Trophoblast cell (in vitro differentiated cells and primary cell): ENCODE measurements around the gene CIB4. TPM values are rescaled to one million over a fixed set of nuclear protein-coding genes. Genes with fewer than 3 reads are reported as not detected.

ENCODE experiments used
- DNase-seq, 2 donors: peaks; one replicate each; pipeline ENCODE4 v3.0.0-alpha.2; 2016
- H2AFZ ChIP-seq: 2 replicates; pipeline ENCODE4 v1.6.1; 2013; ENCODE audit warnings: low read length, moderate library complexity, mild to moderate bottlenecking; ENCODE audit not compliant: insufficient read depth, poor library complexity
- H2AK5ac ChIP-seq: 2 replicates; pipeline ENCODE4 v1.6.1; 2013; ENCODE audit warnings: mild to moderate bottlenecking, low read length
- H2BK120ac ChIP-seq: 2 replicates; pipeline ENCODE4 v1.6.1; 2013; ENCODE audit warnings: low read length, mild to moderate bottlenecking, moderate library complexity; ENCODE audit not compliant: insufficient read depth, poor library complexity
- H2BK12ac ChIP-seq: 2 replicates; pipeline ENCODE4 v1.6.1; 2013; ENCODE audit warnings: mild to moderate bottlenecking, low read length, moderate library complexity
- H2BK5ac ChIP-seq: 2 replicates; pipeline ENCODE4 v1.6.1; 2013; ENCODE audit warnings: low read length, low read depth, moderate library complexity, mild to moderate bottlenecking; ENCODE audit not compliant: poor library complexity
- H3K14ac ChIP-seq: 2 replicates; pipeline ENCODE4 v1.6.1; 2013; ENCODE audit warnings: mild to moderate bottlenecking, low read length
- H3K18ac ChIP-seq: 2 replicates; pipeline ENCODE4 v1.6.1; 2013; ENCODE audit warnings: mild to moderate bottlenecking, low read length
- H3K23ac ChIP-seq: 2 replicates; pipeline ENCODE4 v1.6.1; 2013; ENCODE audit warnings: low read length
- H3K27ac ChIP-seq: 2 replicates; pipeline ENCODE4 v1.5.1; 2013; ENCODE audit warnings: low read depth, mild to moderate bottlenecking, inconsistent platforms, low read length, moderate library complexity
- H3K27me3 ChIP-seq: 2 replicates; pipeline ENCODE4 v1.6.1; 2013; ENCODE audit warnings: inconsistent platforms, mild to moderate bottlenecking, low read length, moderate library complexity; ENCODE audit not compliant: insufficient read depth
- H3K36me3 ChIP-seq, 2 experiments: 1 replicate in 1 of 2; 2 replicates in 1 of 2; pipeline ENCODE4 v1.6.1; 2013; ENCODE audit warnings: low read length in 2 of 2, mild to moderate bottlenecking in 2 of 2, moderate library complexity in 1 of 2; ENCODE audit not compliant: insufficient read depth in 2 of 2, control insufficient read depth in 1 of 2
- H3K4ac ChIP-seq: 2 replicates; pipeline ENCODE4 v1.6.1; 2013; ENCODE audit warnings: low read depth, mild to moderate bottlenecking, low read length, moderate library complexity
- H3K4me1 ChIP-seq, 2 experiments: 1 replicate in 1 of 2; 2 replicates in 1 of 2; pipeline ENCODE4 v1.6.1; 2013; ENCODE audit warnings: low read length in 2 of 2, mild to moderate bottlenecking in 2 of 2, moderate library complexity in 1 of 2; ENCODE audit not compliant: insufficient read depth in 2 of 2, control insufficient read depth in 1 of 2
- H3K4me2 ChIP-seq: 2 replicates; pipeline ENCODE4 v1.6.1; 2013; ENCODE audit warnings: inconsistent platforms, mild to moderate bottlenecking, low read length, moderate library complexity
- H3K4me3 ChIP-seq: 2 replicates; pipeline ENCODE4 v1.5.1; 2013; ENCODE audit warnings: mild to moderate bottlenecking, low read depth, low read length, inconsistent platforms
- H3K79me1 ChIP-seq: one replicate; pipeline ENCODE4 v1.6.1; 2013; ENCODE audit warnings: low read length
- H3K79me2 ChIP-seq: 2 replicates; pipeline ENCODE4 v1.6.1; 2013; ENCODE audit warnings: low read length, mild to moderate bottlenecking; ENCODE audit not compliant: control insufficient read depth, insufficient read depth, poor library complexity
- H3K9ac ChIP-seq: 2 replicates; pipeline ENCODE4 v1.6.1; 2013; ENCODE audit warnings: mild to moderate bottlenecking, low read length
- H3K9me3 ChIP-seq: 2 replicates; pipeline ENCODE4 v1.6.1; 2013; ENCODE audit warnings: low read depth, mild to moderate bottlenecking, control low read depth, inconsistent platforms, low read length; ENCODE audit not compliant: insufficient read depth
- H4K12ac ChIP-seq: 2 replicates; pipeline ENCODE4 v1.6.1; 2013; ENCODE audit warnings: low read depth, mild to moderate bottlenecking, low read length, moderate library complexity
- H4K8ac ChIP-seq: 2 replicates; pipeline ENCODE4 v1.6.1; 2013; ENCODE audit warnings: low read depth, mild to moderate bottlenecking, low read length, moderate library complexity
- H4K91ac ChIP-seq: one replicate; pipeline ENCODE4 v1.6.1; 2013; ENCODE audit warnings: low read depth, mild to moderate bottlenecking, low read length, moderate library complexity
- WGBS: extraction: QIAGEN DNeasy Blood & Tissue Kit; methylation state at CpG from one replicate; pipeline ENCODE4 v1.1.7; 2013; ENCODE audit warnings: missing lambda C conversion rate; ENCODE audit not compliant: insufficient read length, insufficient coverage; ENCODE audit errors: extremely low coverage; 5-methylcytosine and 5-hydroxymethylcytosine counted together
- polyA plus RNA-seq: library from polyadenylated mRNA; stranded (reverse); fragments of 200-250 nt; gene quantifications from 2 replicates; pipeline ENCODE4 v1.2.3, GENCODE V29; 2013

Gene CIB4
- polyA plus RNA-seq = 0.07 and 0.14 TPM in 2 replicates

DNA sequence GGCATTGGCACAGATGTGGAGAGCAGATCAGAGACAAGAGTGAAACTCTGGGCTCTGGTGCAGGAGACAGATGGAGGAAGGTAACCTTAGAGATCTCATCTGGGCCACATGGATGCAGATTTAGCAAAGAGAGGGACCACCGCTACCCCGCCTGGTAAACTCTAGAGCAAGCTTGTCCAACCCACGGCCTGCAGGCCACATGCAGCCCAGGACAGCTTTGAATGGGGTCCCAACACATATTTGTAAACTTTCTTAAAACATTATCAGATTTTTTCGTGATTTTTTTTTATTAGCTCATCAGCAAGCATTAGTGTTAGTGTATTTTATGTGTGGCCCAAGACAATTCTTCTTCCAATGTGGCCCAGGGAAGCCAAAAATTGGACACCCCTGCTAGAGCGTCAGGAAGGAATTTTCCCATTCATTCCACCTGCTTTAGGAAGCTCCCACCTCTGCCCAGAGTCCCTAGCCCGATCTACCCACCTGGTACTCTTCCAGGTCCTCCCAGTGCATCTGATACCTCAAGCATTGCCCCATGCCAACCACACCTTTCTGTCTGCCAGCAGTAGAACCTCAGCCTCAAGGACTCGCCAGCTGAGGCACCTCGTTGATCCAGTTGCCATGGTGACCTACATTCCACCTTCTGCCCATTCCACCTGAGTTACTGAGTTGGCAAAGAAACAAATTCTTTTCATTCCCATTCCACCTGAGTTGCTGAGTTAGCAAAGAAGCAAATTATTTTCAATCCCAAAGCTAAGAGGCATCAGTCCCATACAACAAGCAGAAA, at the start of gene CIB4:
Gene CIB4, minus strand, starts transcription at position 586 of the 784 bp plus-strand sequence. Its CDS starts 52 bp downstream, at position 534.
- Histone ChIP-seq H3K9ac (no peak within 1 kb of the TSS), H4K12ac (no peak within 1 kb of the TSS), H2AFZ (no peak within 1 kb of the TSS), H2BK12ac (peak within 1 kb of the TSS; percentile 6), H2AK5ac (no peak within 1 kb of the TSS), H3K36me3 (no peaks in the 10 kb centered on the region), H3K4me3 (no peak within 1 kb of the TSS), H3K27me3 (no peaks in the 10 kb centered on the region), H3K27ac (no peak within 1 kb of the TSS), H3K18ac (no peak within 1 kb of the TSS), H2BK120ac (no peak within 1 kb of the TSS), H3K79me2 (no peaks in the 10 kb centered on the region), H4K91ac (no peak within 1 kb of the TSS), H4K8ac (no peak within 1 kb of the TSS), H3K14ac (no peak within 1 kb of the TSS), H3K4me2 (peak within 1 kb of the TSS; percentile 4), H3K9me3 (no peaks in the 10 kb centered on the region), H2BK5ac (no peak within 1 kb of the TSS), H3K4ac (no peak within 1 kb of the TSS), H3K79me1 (no peaks in the 10 kb centered on the region), H3K4me1 (peaks cover 7 to 11% of the 10 kb centered on the region in 2 experiments), H3K23ac (no peak within 1 kb of the TSS)
- peak; percentile 7 to 66 for DNase-seq
- WGBS = no CpG with 5 or more reads among the region's 8 CpGs

GRCh38 chr2:26687801-26688200, 46.6 kb upstream of the CIB4 start:
- no peak overlapping the region for H2BK12ac ChIP-seq
- no peak overlapping the region for H2BK120ac ChIP-seq
- no peak overlapping the region for H4K12ac ChIP-seq
- H3K4me2 ChIP-seq = no peak overlapping the region
- no peak overlapping the region for H2AK5ac ChIP-seq
- H3K4me3 ChIP-seq = no peak overlapping the region
- no peaks in the 10 kb centered on the region for H3K36me3 ChIP-seq
- H4K8ac ChIP-seq = no peak overlapping the region
- peaks cover 6% of the 10 kb centered on the region in 2 experiments for H3K4me1 ChIP-seq
- H2BK5ac ChIP-seq = no peak overlapping the region
- H3K9me3 ChIP-seq = peaks cover 3% of the 10 kb centered on the region
- no peaks in the 10 kb centered on the region for H3K79me2 ChIP-seq
- no CpG with 5 or more reads among the region's 5 CpGs for WGBS
- H4K91ac ChIP-seq = no peak overlapping the region
- H2AFZ ChIP-seq = no peak overlapping the region
- no peak overlapping the region for H3K14ac ChIP-seq
- H3K23ac ChIP-seq = no peak overlapping the region
- no peak overlapping the region for H3K18ac ChIP-seq
- H3K27me3 ChIP-seq = peaks cover 1% of the 10 kb centered on the region
- H3K27ac ChIP-seq = no peak overlapping the region
- H3K79me1 ChIP-seq = no peaks in the 10 kb centered on the region
- no peak overlapping the region for H3K9ac ChIP-seq
- DNase-seq = no peak
- no peak overlapping the region for H3K4ac ChIP-seq

DNA sequence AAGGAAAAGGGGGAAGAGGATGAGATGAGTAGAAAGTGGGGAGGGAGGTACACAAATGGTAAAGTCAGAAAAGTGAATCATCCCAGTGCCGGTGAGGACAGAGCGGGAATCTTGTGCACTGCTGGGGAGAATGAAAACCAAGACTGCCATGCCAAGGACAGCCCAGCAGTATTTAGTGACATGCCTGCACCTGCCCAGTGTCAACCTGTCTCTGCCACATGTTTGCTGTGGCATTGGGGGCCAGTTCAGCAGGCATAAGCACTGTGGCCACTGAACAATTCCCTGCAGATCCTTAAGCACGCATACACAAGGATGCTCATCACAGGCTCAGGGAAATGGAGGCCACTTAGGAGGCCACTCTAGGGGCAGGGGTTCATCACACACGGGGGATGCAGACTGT, 46.2 kb upstream of the CIB4 start:
- Histone ChIP-seq H3K4ac (no peak overlapping the region), H4K8ac (no peak overlapping the region), H3K23ac (no peak overlapping the region), H3K79me2 (no peaks in the 10 kb centered on the region), H3K9ac (no peak overlapping the region), H3K79me1 (no peaks in the 10 kb centered on the region), H3K18ac (no peak overlapping the region), H3K4me2 (no peak overlapping the region), H2AK5ac (no peak overlapping the region), H3K4me3 (no peak overlapping the region), H3K36me3 (no peaks in the 10 kb centered on the region), H3K27me3 (no peaks in the 10 kb centered on the region), H2BK5ac (no peak overlapping the region), H2BK120ac (no peak overlapping the region), H4K91ac (no peak overlapping the region), H3K14ac (no peak overlapping the region), H2BK12ac (no peak overlapping the region), H3K4me1 (peaks cover 4 to 5% of the 10 kb centered on the region in 2 experiments), H4K12ac (no peak overlapping the region), H3K9me3 (peaks cover 2% of the 10 kb centered on the region), H3K27ac (no peak overlapping the region), H2AFZ (no peak overlapping the region)
- DNase-seq = no peak
- whole genome bisulfite sequencing = no CpG with 5 or more reads among the region's 4 CpGs

- Histone ChIP-seq H3K4me2 (no peak overlapping the region), H3K9ac (no peak overlapping the region), H3K4me1 (peaks cover 6 to 7% of the 10 kb centered on the region in 2 experiments), H3K27me3 (no peaks in the 10 kb centered on the region), H4K91ac (no peak overlapping the region), H2BK5ac (no peak overlapping the region), H3K36me3 (no peaks in the 10 kb centered on the region), H3K9me3 (no peaks in the 10 kb centered on the region), H2AFZ (no peak overlapping the region), H3K79me2 (no peaks in the 10 kb centered on the region), H4K12ac (no peak overlapping the region), H3K18ac (no peak overlapping the region), H2BK12ac (no peak overlapping the region), H3K4me3 (no peak overlapping the region), H3K27ac (no peak overlapping the region), H4K8ac (no peak overlapping the region), H3K23ac (no peak overlapping the region), H2AK5ac (no peak overlapping the region), H3K14ac (no peak overlapping the region), H3K79me1 (no peaks in the 10 kb centered on the region), H2BK120ac (no peak overlapping the region), H3K4ac (no peak overlapping the region)
- WGBS = no CpG with 5 or more reads among the region's 16 CpGs
- DNase-seq = no peak
Measured at GRCh38 chr2:26685989-26686839, 45.0 kb upstream of the CIB4 start.
